GM13976 (cell line): ENCODE results near the gene TEK.

Source experiments
- DNase-seq: peaks from one replicate; pipeline ENCODE4 v3.0.0; 2012; ENCODE audit warnings: low spot score
- in situ Hi-C: fragments of 300-500 bp; cut with MboI; formaldehyde crosslinking; loops from one replicate; pipeline ENCODE4 v1.12.0; 2022; ENCODE audit warnings: low sequenced_read_pairs, mixed read lengths, inconsistent platforms; ENCODE audit not compliant: unreplicated experiment
- TF ChIP-seq, protein P1 (sequence below): IDR thresholded peaks from 2 replicates; pipeline ENCODE4 v1.5.1; 2012; ENCODE audit warnings: borderline replicate concordance, mild to moderate bottlenecking; ENCODE audit not compliant: insufficient read depth; ENCODE audit errors: extremely low read depth, missing control alignments, control extremely low read depth

Gene TEK

GRCh38 chr9:27182421-27182820 is 73.4 kb downstream of the TEK start:
- in situ Hi-C loops, result no loop called here
- no peak for DNase-seq
- TF ChIP-seq, protein P1, sequence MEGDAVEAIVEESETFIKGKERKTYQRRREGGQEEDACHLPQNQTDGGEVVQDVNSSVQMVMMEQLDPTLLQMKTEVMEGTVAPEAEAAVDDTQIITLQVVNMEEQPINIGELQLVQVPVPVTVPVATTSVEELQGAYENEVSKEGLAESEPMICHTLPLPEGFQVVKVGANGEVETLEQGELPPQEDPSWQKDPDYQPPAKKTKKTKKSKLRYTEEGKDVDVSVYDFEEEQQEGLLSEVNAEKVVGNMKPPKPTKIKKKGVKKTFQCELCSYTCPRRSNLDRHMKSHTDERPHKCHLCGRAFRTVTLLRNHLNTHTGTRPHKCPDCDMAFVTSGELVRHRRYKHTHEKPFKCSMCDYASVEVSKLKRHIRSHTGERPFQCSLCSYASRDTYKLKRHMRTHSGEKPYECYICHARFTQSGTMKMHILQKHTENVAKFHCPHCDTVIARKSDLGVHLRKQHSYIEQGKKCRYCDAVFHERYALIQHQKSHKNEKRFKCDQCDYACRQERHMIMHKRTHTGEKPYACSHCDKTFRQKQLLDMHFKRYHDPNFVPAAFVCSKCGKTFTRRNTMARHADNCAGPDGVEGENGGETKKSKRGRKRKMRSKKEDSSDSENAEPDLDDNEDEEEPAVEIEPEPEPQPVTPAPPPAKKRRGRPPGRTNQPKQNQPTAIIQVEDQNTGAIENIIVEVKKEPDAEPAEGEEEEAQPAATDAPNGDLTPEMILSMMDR, result no peak

- TF ChIP-seq, protein P1, result no peak
- in situ Hi-C loops, result no loop called here
- no peak for DNase-seq
Measured at GRCh38 chr9:27183131-27183530, 74.1 kb downstream of the TEK start.

GRCh38 chr9:27183701-27184100 is 74.7 kb downstream of the TEK start:
- in situ Hi-C loops, result no loop called here
- TF ChIP-seq, protein P1, result no peak
- no peak for DNase-seq

DNA sequence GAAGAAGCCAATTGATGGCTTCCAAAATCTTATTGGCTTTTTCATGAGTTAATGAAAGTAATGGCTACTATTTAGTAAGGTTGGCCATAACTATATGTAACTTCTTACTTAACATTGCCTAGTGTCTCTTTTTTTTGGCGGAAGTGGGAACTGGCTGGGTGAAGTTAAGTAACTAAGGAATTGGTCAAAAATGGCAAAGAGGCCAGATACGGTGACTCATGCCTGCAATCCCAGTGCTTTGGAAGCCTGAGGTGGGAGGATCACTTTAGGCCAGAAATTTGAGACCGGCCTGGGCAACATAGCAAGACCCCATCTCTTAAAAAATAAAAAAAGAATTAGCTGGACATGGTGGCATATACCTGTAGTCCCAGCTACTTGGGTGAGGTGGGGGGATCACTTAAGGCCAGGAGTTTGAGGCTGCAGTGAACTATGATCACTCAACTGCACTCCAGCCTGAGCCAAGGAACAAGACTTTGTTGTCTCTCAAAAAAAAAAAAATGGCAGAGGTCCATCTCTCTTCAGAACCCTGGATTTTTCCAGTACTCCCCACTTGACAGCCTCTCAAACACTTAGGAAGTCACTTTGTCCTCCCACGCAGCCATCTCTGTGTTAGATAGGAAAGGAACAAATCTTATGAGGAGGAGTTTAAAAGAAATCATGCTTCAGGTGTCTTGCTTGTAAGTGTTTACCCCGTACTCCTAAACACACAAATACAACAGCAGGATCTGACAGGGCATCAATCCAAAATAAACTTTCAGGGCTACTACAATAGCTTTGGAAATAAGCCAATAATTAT is 75.7 kb downstream of the TEK start:
- TF ChIP-seq, protein P1, result no peak
- DNase-seq, result no peak
- in situ Hi-C loops, result no loop called here

DNA sequence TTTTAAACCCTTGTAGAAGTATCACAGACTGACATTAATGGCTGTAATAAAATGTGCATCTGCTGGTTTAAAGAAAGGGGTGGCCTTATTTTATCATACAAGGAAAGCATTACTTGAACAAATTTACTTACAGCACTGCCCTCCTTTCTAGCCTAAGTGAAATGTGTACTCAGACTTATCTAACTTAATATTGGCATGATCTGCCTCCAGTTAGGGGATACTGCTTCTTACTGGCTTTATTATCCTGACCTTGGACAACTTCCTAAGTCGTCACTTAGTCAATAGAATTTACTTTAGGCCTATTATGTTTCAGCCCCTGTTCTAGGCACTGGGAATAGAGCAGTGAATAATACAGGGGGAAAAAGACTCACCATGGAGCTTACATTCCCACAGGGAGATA is 79.4 kb downstream of the TEK start:
- TF ChIP-seq, protein P1, result no peak
- DNase-seq, result no peak
- in situ Hi-C loops, result no loop called here

DNA sequence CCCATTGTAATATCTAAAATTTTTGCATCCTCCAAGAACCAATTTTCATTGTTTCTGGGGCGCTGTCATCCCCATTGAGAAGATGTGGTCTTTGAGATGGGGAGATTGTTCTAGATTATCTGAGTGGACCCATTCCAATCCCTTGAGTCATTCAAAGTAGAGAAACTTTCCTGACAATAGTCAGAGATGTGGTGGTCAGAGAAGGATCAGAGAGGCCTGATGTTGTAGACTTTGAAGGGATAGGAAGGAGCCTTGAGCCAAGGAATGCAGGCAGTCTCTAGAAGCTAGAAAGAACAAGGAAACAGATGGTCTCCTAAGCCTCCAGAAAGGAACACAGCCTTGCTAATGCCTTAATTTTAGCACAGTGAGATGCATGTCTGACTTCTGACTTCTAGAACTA is 80.4 kb downstream of the TEK start:
- TF ChIP-seq, protein P1, result no peak
- in situ Hi-C loops, result no loop called here
- DNase-seq, result no peak

DNA sequence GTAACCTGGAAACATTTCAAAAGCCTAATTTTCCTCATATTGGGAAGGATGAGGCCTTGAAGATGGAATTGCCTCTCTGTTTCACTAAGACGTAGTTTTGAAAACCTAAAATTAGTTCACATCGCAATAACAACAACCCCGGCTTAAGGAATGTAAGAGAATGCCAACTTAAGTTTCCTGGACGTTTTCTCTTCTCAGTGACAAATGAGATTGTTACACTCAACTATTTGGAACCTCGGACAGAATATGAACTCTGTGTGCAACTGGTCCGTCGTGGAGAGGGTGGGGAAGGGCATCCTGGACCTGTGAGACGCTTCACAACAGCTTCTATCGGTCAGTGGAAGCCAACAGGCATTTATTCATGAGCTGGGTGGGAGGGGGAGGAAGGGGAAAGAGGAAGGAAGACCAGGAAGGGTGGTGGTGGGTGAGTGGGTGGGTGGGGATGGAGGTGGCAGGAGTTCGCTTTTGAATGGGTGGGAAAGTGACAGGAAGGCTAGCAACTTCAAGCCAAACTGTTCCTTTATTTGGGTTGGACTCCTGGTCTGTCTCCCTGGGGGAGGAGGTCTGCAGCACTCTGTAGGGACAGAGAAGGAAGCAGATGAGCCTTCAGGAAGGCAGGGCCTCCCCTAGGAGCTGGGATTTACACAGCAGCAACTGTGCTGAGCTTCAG is 83.4 kb downstream of the TEK start:
- TF ChIP-seq, protein P1, result no peak
- in situ Hi-C loops, result no loop called here
- DNase-seq, result no peak
